Keratinocyte (primary cell): Measurements from ENCODE around the gene PGAP6.

Experiments used
- CTCF ChIP-seq, 3 experiments: IDR thresholded peaks in 1 of 3; conservative IDR thresholded peaks in 1 of 3; optimal IDR thresholded peaks in 1 of 3; 2 replicates in 2 of 3; 3 replicates in 1 of 3; pipeline versions ENCODE3 to v1.5.1; 2011; ENCODE audit warnings: low read length in 3 of 3, mild to moderate bottlenecking in 3 of 3, moderate library complexity in 2 of 3, control low read depth in 1 of 3, inconsistent platforms in 1 of 3; ENCODE audit not compliant: insufficient read depth in 2 of 3; ENCODE audit errors: extremely low read depth in 1 of 3
- EZH2 ChIP-seq: IDR thresholded peaks from one replicate; pipeline ENCODE4 v1.6.1; 2012; ENCODE audit warnings: inconsistent platforms, mild to moderate bottlenecking, low read length, moderate library complexity

- TF ChIP-seq EZH2, result no peak
- peak; percentile 28 to 59 (median 42) for TF ChIP-seq CTCF (optimal IDR thresholded peaks at IDR 0.05 in 1 of 3, IDR thresholded peaks at IDR 0.05 in 1 of 3, conservative IDR thresholded peaks at IDR 0.05 in 1 of 3; ENCODE audit: extremely low read depth in 1 of 3, insufficient read depth in 2 of 3, low read length in 3 of 3)
Measured at GRCh38 chr16:401468-402348, 19.9 kb upstream of the PGAP6 start, which contains the start of gene DECR2.
